Hindlimb muscle (tissue), 1 donor: ENCODE data around the gene ZRANB3. TPM values are rescaled to one million over a fixed set of nuclear protein-coding genes. Genes with fewer than 3 reads are reported as not detected.
"Not testable (repeated sequence)": the region's sequence is repeated elsewhere in the genome, so short reads cannot be mapped to it uniquely, and the experiment has no call there.

Experiments
- DNase-seq: peaks from one replicate; pipeline ENCODE4 v3.0.0-alpha.2; 2013
- polyA plus RNA-seq: library from polyadenylated mRNA; unstranded; fragments of 120-200 nt; gene quantifications from one replicate; pipeline ENCODE4 v1.2.1, GENCODE V29; 2013; ENCODE audit not compliant: insufficient read length

Gene ZRANB3
- polyA plus RNA-seq, 1 donor, result 8.0 TPM

GRCh38 chr2:135485441-135485840, 45.6 kb downstream of the ZRANB3 start:
- DNase-seq, result no peak

- no peak for DNase-seq
Observed at GRCh38 chr2:135475128-135475527, 55.9 kb downstream of the ZRANB3 start.

- DNase-seq, result no peak
Observed at GRCh38 chr2:135473567-135473966, 57.5 kb downstream of the ZRANB3 start.

- DNase-seq, result no peak
Observed at GRCh38 chr2:135471106-135471505, 59.9 kb downstream of the ZRANB3 start.

- DNase-seq, result no peak
Observed at GRCh38 chr2:135457279-135457678, 73.7 kb downstream of the ZRANB3 start.

GRCh38 chr2:135456835-135457234, 74.2 kb downstream of the ZRANB3 start:
- DNase-seq, result no peak

GRCh38 chr2:135456431-135456830, 74.6 kb downstream of the ZRANB3 start:
- no peak for DNase-seq

- no peak for DNase-seq
Observed at GRCh38 chr2:135454608-135455007, 76.4 kb downstream of the ZRANB3 start.

GRCh38 chr2:135453027-135453426, 78.0 kb downstream of the ZRANB3 start:
- not testable (repeated sequence) for DNase-seq

GRCh38 chr2:135451966-135452365, 79.1 kb downstream of the ZRANB3 start:
- no peak for DNase-seq

- not testable (repeated sequence) for DNase-seq
Observed at GRCh38 chr2:135443013-135443412, 88.0 kb downstream of the ZRANB3 start.

GRCh38 chr2:135435155-135435554, 95.9 kb downstream of the ZRANB3 start:
- not testable (repeated sequence) for DNase-seq

- no peak for DNase-seq
Observed at GRCh38 chr2:135424849-135425248, 106.2 kb downstream of the ZRANB3 start.

- DNase-seq, result no peak
Observed at GRCh38 chr2:135422898-135423297, 108.1 kb downstream of the ZRANB3 start.

- DNase-seq, result no peak
Observed at GRCh38 chr2:135411646-135412045, 119.4 kb downstream of the ZRANB3 start.

- DNase-seq, result no peak
Observed at GRCh38 chr2:135409436-135409835, 121.6 kb downstream of the ZRANB3 start.

- not testable (repeated sequence) for DNase-seq
Observed at GRCh38 chr2:135396259-135396658, 134.8 kb downstream of the ZRANB3 start.

GRCh38 chr2:135386993-135387392, 144.0 kb downstream of the ZRANB3 start:
- DNase-seq, result no peak

GRCh38 chr2:135378591-135378990, 152.4 kb downstream of the ZRANB3 start:
- DNase-seq, result no peak

- DNase-seq, result no peak
Observed at GRCh38 chr2:135373702-135374101, 157.3 kb downstream of the ZRANB3 start.

GRCh38 chr2:135349941-135350340, 181.1 kb downstream of the ZRANB3 start:
- no peak for DNase-seq

- not testable (repeated sequence) for DNase-seq
Observed at GRCh38 chr2:135348096-135348704, 182.8 kb downstream of the ZRANB3 start.

- no peak for DNase-seq
Observed at GRCh38 chr2:135337071-135337470, 193.9 kb downstream of the ZRANB3 start.

GRCh38 chr2:135335256-135335655, 195.8 kb downstream of the ZRANB3 start:
- DNase-seq, result no peak

GRCh38 chr2:135327146-135327545, 203.9 kb downstream of the ZRANB3 start:
- no peak for DNase-seq
